Gastrocnemius medialis (tissue), 4 donors: Measurements from ENCODE around the gene SLC12A2. TPM values are rescaled to one million over a fixed set of nuclear protein-coding genes. Genes with fewer than 3 reads are reported as not detected.

Source experiments
- ATAC-seq, 2 donors: fragments of 150-250 bp; one replicate each; pipeline ENCODE4 v1.9.1; 2016
- DNase-seq, 2 donors: peaks; one replicate each; pipeline ENCODE4 v3.0.0-alpha.2; 2019
- H3K27ac ChIP-seq, 4 donors: fragments of 200-600 bp; sonication (generic); 1 replicate in 1 of 4; 2 replicates in 3 of 4; pipeline ENCODE4 v1.5.1; 2016 to 2018; ENCODE audit warnings: mild to moderate bottlenecking in 2 of 4, moderate library complexity in 1 of 4
- H3K27me3 ChIP-seq, 3 donors: fragments of 200-600 bp; sonication (generic) in 2 of 3; 1 replicate in 1 of 3; 2 replicates in 2 of 3; pipeline versions ENCODE4 v1.5.1 to v1.6.0; 2016 to 2019; ENCODE audit warnings: mild to moderate bottlenecking in 1 of 3, moderate library complexity in 1 of 3
- H3K36me3 ChIP-seq, 2 donors: fragments of 200-600 bp; sonication (generic) in 1 of 2; one replicate each; pipeline ENCODE4 v1.5.1; 2017 to 2018
- H3K4me1 ChIP-seq, 2 donors: fragments of 200-600 bp; sonication (generic) in 1 of 2; one replicate each; pipeline ENCODE4 v1.5.1; 2016 to 2017; ENCODE audit warnings: mild to moderate bottlenecking in 2 of 2
- H3K4me3 ChIP-seq, 4 donors: fragments of 200-600 bp; sonication (generic) in 3 of 4; 1 replicate in 1 of 4; 2 replicates in 3 of 4; pipeline ENCODE4 v1.5.1; 2016 to 2019; ENCODE audit warnings: mild to moderate bottlenecking in 2 of 4
- H3K9me3 ChIP-seq, 3 donors: fragments of 200-600 bp; sonication (generic) in 2 of 3; 1 replicate in 1 of 3; 2 replicates in 2 of 3; pipeline ENCODE4 v1.5.1; 2016 to 2019
- CTCF ChIP-seq, 5 experiments: fragments of 450-650 bp in 3 of 5; fragments of 200-600 bp in 2 of 5; sonication (generic) in 2 of 5; IDR thresholded peaks in 4 of 5; conservative IDR thresholded peaks in 1 of 5; 1 replicate in 4 of 5; 2 replicates in 1 of 5; pipeline ENCODE4 v1.5.1; 2016 to 2019; ENCODE audit warnings: antibody characterized with exemption in 5 of 5, mild to moderate bottlenecking in 3 of 5, moderate library complexity in 3 of 5
- POLR2A ChIP-seq, 2 donors: fragments of 450-650 bp; IDR thresholded peaks; one replicate each; pipeline ENCODE4 v1.6.1; 2017; ENCODE audit warnings: antibody characterized with exemption in 2 of 2, mild to moderate bottlenecking in 2 of 2, moderate library complexity in 2 of 2
- in situ Hi-C, 4 donors: fragments of 200-750 bp; cut with MboI; loops; one replicate each; pipeline versions ENCODE4 v1.15.0 to v1.8.0; 2017; ENCODE audit warnings: low sequenced_read_pairs in 4 of 4
- intact Hi-C: fragments of 100-400 bp; cut with DNase I; formaldehyde crosslinking; loops from one replicate; pipeline ENCODE4 v1.15.1; 2023; ENCODE audit warnings: low total_unique reads
- total RNA-seq, 4 donors: library from RNA; depleted of rRNA; stranded (reverse); fragments of >200 nt; gene quantifications; one replicate each; pipeline versions ENCODE4 v1.1.0 to v1.2.3, GENCODE V29; 2016

The SLC12A2 gene
- total RNA-seq, 4 donors from 2014 or later, result 11.6 to 21.0 (median 17.2) TPM

GRCh38 chr5:128123936-128124335 is 40.4 kb downstream of the SLC12A2 start:
- intact Hi-C loops (no loop called here), in situ Hi-C loops (no loop called here)
- TF ChIP-seq POLR2A (IDR thresholded peaks at IDR 0.05) (no peak), CTCF (IDR thresholded peaks at IDR 0.05 in 4 of 5, conservative IDR thresholded peaks at IDR 0.05 in 1 of 5) (no peak)
- Histone ChIP-seq H3K36me3 (peaks cover 0 to 6% of the 10 kb centered on the region in 2 donors), H3K27me3 (no peaks in the 10 kb centered on the region), H3K4me3 (no peak overlapping the region), H3K9me3 (no peaks in the 10 kb centered on the region), H3K4me1 (peaks cover 5 to 20% of the 10 kb centered on the region in 2 donors), H3K27ac (no peak overlapping the region)
- ATAC-seq, result no peak
- no peak for DNase-seq

DNA sequence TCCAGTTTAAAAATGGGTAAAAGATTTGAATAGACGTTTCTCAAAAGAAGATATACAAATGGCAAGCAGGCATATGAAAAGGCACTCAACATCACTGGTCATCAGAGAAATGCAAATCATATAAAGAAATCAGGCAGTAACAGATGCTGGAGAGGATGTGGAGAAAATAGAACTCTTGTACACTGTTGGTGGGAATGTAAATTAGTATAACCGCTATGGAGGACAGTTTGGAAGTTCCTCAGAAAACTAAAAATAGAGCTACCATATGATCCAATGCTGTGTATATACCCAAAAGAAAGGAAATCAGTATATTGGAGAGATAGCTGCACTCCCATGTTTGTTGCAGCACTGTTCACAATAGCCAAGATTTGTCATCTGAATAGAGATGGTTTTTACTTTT is 42.7 kb downstream of the SLC12A2 start:
- intact Hi-C loops (no loop called here), in situ Hi-C loops (no loop called here)
- TF ChIP-seq CTCF (IDR thresholded peaks at IDR 0.05 in 4 of 5, conservative IDR thresholded peaks at IDR 0.05 in 1 of 5), result no peak
- no peak for TF ChIP-seq POLR2A (IDR thresholded peaks at IDR 0.05)
- H3K27me3 ChIP-seq, result no peaks in the 10 kb centered on the region
- peaks cover 0 to 9% of the 10 kb centered on the region in 2 donors for H3K36me3 ChIP-seq
- DNase-seq (no peak), ATAC-seq (no peak)
- H3K4me1 ChIP-seq, result peaks cover 5 to 20% of the 10 kb centered on the region in 2 donors
- H3K27ac ChIP-seq, result no peak overlapping the region
- H3K4me3 ChIP-seq, result no peak overlapping the region
- no peaks in the 10 kb centered on the region for H3K9me3 ChIP-seq

DNA sequence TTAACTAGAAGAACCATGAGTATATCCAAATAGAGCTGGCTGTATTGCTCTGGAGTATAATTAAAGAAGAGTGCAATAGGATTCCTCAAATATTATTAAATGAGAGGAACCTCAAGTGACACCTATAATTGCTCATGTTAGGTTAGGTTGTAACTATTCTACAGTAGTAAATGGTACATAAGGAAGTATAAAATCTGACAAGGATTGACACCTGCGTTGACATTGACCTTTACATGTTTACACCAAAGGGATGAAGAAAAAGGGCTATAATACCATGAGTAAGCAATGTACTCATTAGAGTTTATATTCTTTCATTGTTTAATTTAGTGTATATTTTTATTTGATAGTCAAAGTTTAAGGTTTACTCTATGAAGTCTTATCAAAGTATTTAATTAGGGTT is 48.9 kb downstream of the SLC12A2 start:
- no peak for TF ChIP-seq POLR2A (IDR thresholded peaks at IDR 0.05)
- TF ChIP-seq CTCF (IDR thresholded peaks at IDR 0.05 in 4 of 5, conservative IDR thresholded peaks at IDR 0.05 in 1 of 5), result no peak
- Histone ChIP-seq H3K27ac (no peak overlapping the region), H3K9me3 (no peaks in the 10 kb centered on the region), H3K4me1 (no peaks in the 10 kb centered on the region), H3K36me3 (peaks cover 0 to 49% of the 10 kb centered on the region in 2 donors), H3K27me3 (no peaks in the 10 kb centered on the region), H3K4me3 (no peak overlapping the region)
- intact Hi-C loops, result no loop called here
- DNase-seq, result no peak
- no peak for ATAC-seq
- in situ Hi-C loops, result no loop called here

DNA sequence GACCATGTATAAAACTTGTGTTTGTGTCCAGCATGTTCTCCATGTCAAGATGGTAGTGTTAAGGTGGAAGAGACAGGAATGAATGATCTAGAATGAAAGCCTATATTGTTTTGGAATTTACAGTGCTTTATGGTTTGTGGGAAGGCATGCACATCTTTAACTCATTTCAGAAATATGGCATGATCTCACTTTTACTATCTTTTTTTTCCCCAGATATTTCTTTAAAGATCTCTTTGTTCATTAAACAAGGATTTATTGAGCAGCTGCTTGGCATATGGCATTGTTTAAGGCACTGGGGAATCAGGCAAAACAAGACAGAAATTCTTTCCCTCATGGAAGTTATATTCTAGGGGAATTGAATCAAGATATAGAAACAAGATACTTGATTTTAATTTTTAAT is 51.7 kb downstream of the SLC12A2 start:
- ATAC-seq (no peak), DNase-seq (no peak)
- in situ Hi-C loops, result no loop called here
- Histone ChIP-seq H3K27ac (no peak overlapping the region), H3K36me3 (peaks cover 0 to 55% of the 10 kb centered on the region in 2 donors), H3K4me1 (no peaks in the 10 kb centered on the region), H3K9me3 (no peaks in the 10 kb centered on the region), H3K27me3 (no peaks in the 10 kb centered on the region), H3K4me3 (no peak overlapping the region)
- intact Hi-C loops, result no loop called here
- TF ChIP-seq POLR2A (IDR thresholded peaks at IDR 0.05) (no peak), CTCF (IDR thresholded peaks at IDR 0.05 in 4 of 5, conservative IDR thresholded peaks at IDR 0.05 in 1 of 5) (no peak)

DNA sequence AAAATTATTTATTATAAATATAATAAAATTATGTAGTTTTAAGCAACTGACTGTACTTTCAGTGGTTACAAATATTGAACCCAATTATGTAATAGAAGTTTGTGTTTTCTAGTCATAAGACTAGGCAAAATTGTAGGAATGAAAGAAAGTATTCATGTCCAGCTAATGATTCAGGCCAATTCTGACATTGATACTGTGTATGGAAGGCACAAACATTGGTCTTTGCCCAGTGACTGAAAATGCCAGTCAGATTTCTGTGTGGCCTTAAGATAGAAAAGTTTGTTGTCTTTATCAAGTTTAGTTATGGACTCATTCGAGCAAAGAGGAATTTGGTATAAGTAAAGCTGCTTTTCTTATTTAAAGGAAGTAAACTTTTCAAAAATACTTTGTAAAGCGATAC is 60.3 kb downstream of the SLC12A2 start:
- peaks cover 0 to 37% of the 10 kb centered on the region in 2 donors for H3K36me3 ChIP-seq
- no peaks in the 10 kb centered on the region for H3K9me3 ChIP-seq
- H3K4me1 ChIP-seq, result peaks cover 4% of the 10 kb centered on the region in 2 donors
- no peak overlapping the region for H3K4me3 ChIP-seq
- peak overlapping the region in 3 of 4 donors; percentile 25 to 39 (median 29) for H3K27ac ChIP-seq
- intact Hi-C loops, result loop anchor here (5.0 kb wide), 1 partner anchor 37 kb away; no protein-coding TSS in a partner anchor
- TF ChIP-seq POLR2A (IDR thresholded peaks at IDR 0.05) (no peak), CTCF (IDR thresholded peaks at IDR 0.05 in 4 of 5, conservative IDR thresholded peaks at IDR 0.05 in 1 of 5) (no peak)
- in situ Hi-C loops, result no loop called here
- H3K27me3 ChIP-seq, result no peaks in the 10 kb centered on the region
- DNase-seq (no peak), ATAC-seq (no peak)
